CD14-positive monocyte (primary cell): ENCODE measurements around the gene XKR7. TPM values are rescaled to one million over a fixed set of nuclear protein-coding genes. Genes with fewer than 3 reads are reported as not detected.
A peak's percentile ranks its signal among the peaks of the same experiment; 100 is the strongest.

ENCODE experiments used
- DNase-seq, 3 donors: peaks; one replicate each; pipeline ENCODE4 v3.0.0-alpha.2; 2011 to 2022
- H2AFZ ChIP-seq: 2 replicates; pipeline ENCODE4 v1.6.0; 2012; ENCODE audit warnings: mild to moderate bottlenecking, low read depth, low read length, inconsistent platforms; ENCODE audit not compliant: insufficient read depth, poor library complexity, severe bottlenecking
- H3K27ac ChIP-seq, 2 donors: 1 replicate in 1 of 2; 2 replicates in 1 of 2; pipeline ENCODE4 v1.5.1; 2012 to 2013; ENCODE audit warnings: low read length in 2 of 2, control low read depth in 1 of 2, inconsistent platforms in 1 of 2, low read depth in 1 of 2, mild to moderate bottlenecking in 1 of 2
- H3K27me3 ChIP-seq, 2 donors: one replicate each; pipeline versions ENCODE4 v1.6.0 to v1.6.1; 2011 to 2013; ENCODE audit warnings: low read length in 2 of 2; ENCODE audit not compliant: control insufficient read depth in 2 of 2, insufficient read depth in 2 of 2
- H3K36me3 ChIP-seq, 2 donors: replicated peaks in 1 of 2; 1 replicate in 1 of 2; 2 replicates in 1 of 2; pipeline versions ENCODE4 v1.5.1 to v1.6.1; 2012 to 2013; ENCODE audit warnings: low read length in 2 of 2, control low read depth in 1 of 2, inconsistent platforms in 1 of 2, mild to moderate bottlenecking in 1 of 2; ENCODE audit not compliant: insufficient read depth in 2 of 2, control insufficient read depth in 1 of 2
- H3K4me1 ChIP-seq, 2 donors: 1 replicate in 1 of 2; 2 replicates in 1 of 2; pipeline versions ENCODE4 v1.5.1 to v1.6.1; 2012 to 2013; ENCODE audit warnings: low read length in 2 of 2, control low read depth in 1 of 2, inconsistent platforms in 1 of 2, mild to moderate bottlenecking in 1 of 2, moderate library complexity in 1 of 2; ENCODE audit not compliant: insufficient read depth in 2 of 2, control insufficient read depth in 1 of 2
- H3K4me2 ChIP-seq: replicated peaks from 2 replicates; pipeline ENCODE3; 2012; ENCODE audit warnings: low read length, moderate library complexity, mild to moderate bottlenecking; ENCODE audit not compliant: poor library complexity, severe bottlenecking; ENCODE audit errors: extremely low read depth
- H3K4me3 ChIP-seq, 3 experiments: fragments of 200-600 bp in 1 of 3; sonication (generic) in 1 of 3; replicated peaks in 1 of 3; 1 replicate in 2 of 3; 2 replicates in 1 of 3; pipeline ENCODE4 v1.5.1; 2011 to 2013; ENCODE audit warnings: low read length in 3 of 3, mild to moderate bottlenecking in 3 of 3, control low read depth in 2 of 3, low read depth in 2 of 3, inconsistent platforms in 1 of 3, moderate library complexity in 1 of 3
- H3K79me2 ChIP-seq: 2 replicates; pipeline ENCODE4 v1.6.0; 2012; ENCODE audit warnings: mild to moderate bottlenecking, control low read depth, inconsistent platforms, low read length, moderate library complexity; ENCODE audit not compliant: insufficient read depth
- H3K9ac ChIP-seq: 2 replicates; pipeline ENCODE4 v1.6.0; 2017; ENCODE audit warnings: low read length, mild to moderate bottlenecking; ENCODE audit not compliant: insufficient read depth, poor library complexity, severe bottlenecking
- H3K9me3 ChIP-seq, 2 donors: replicated peaks in 1 of 2; 1 replicate in 1 of 2; 2 replicates in 1 of 2; pipeline versions ENCODE4 v1.5.1 to v1.6.1; 2012 to 2013; ENCODE audit warnings: low read length in 2 of 2, control low read depth in 1 of 2; ENCODE audit not compliant: control insufficient read depth in 1 of 2, insufficient read depth in 1 of 2
- H4K20me1 ChIP-seq: 2 replicates; pipeline ENCODE4 v1.6.0; 2012; ENCODE audit warnings: mild to moderate bottlenecking, low read length, control low read depth, moderate library complexity; ENCODE audit not compliant: insufficient read depth
- H3K27ac Mint-ChIP-seq, 7 donors: one replicate each; pipeline ENCODE4 v1.8.0; 2020; ENCODE audit warnings: mild to moderate bottlenecking in 7 of 7, mixed read lengths in 7 of 7, moderate library complexity in 6 of 7, inconsistent platforms in 2 of 7
- H3K27me3 Mint-ChIP-seq, 3 donors: one replicate each; pipeline ENCODE4 v1.8.0; 2021 to 2022; ENCODE audit warnings: low read depth in 3 of 3, mild to moderate bottlenecking in 3 of 3, mixed read lengths in 3 of 3, moderate library complexity in 3 of 3, inconsistent platforms in 1 of 3
- H3K36me3 Mint-ChIP-seq, 2 donors: one replicate each; pipeline ENCODE4 v1.8.0; 2020; ENCODE audit warnings: mixed read lengths in 2 of 2, inconsistent platforms in 1 of 2, mild to moderate bottlenecking in 1 of 2
- H3K4me1 Mint-ChIP-seq: one replicate; pipeline ENCODE4 v1.8.0; 2020; ENCODE audit warnings: mild to moderate bottlenecking, mixed read lengths
- H3K4me3 Mint-ChIP-seq, 2 donors: one replicate each; pipeline ENCODE4 v1.8.0; 2020; ENCODE audit warnings: mild to moderate bottlenecking in 2 of 2, mixed read lengths in 2 of 2, moderate library complexity in 1 of 2
- H3K9me3 Mint-ChIP-seq, 7 donors: one replicate each; pipeline ENCODE4 v1.8.0; 2020 to 2022; ENCODE audit warnings: mixed read lengths in 7 of 7, mild to moderate bottlenecking in 6 of 7, moderate library complexity in 6 of 7, inconsistent platforms in 2 of 7
- WGBS: methylation state at CpG from one replicate; pipeline ENCODE4 v1.1.5; 2013; ENCODE audit warnings: missing lambda C conversion rate; ENCODE audit not compliant: insufficient coverage; 5-methylcytosine and 5-hydroxymethylcytosine counted together
- intact Hi-C, 2 donors: fragments of 100-400 bp; cut with micrococcal nuclease; formaldehyde crosslinking; loops; one replicate each; pipeline versions ENCODE4 v1.15.0 to v1.15.1; 2023
- polyA plus RNA-seq, 3 donors: library from polyadenylated mRNA; depleted of rRNA in 1 of 3; unstranded in 2 of 3; stranded (reverse) in 1 of 3; fragments of 300-500 nt in 2 of 3; fragments of >200 nt in 1 of 3; fragmentation: Illumina TruSeq in 2 of 3; gene quantifications; 1 replicate in 2 of 3; 2 replicates in 1 of 3; pipeline ENCODE4 v1.2.3, GENCODE V29; 2012 to 2021
- TF ChIP-seq, protein P1 (sequence below): fragments of 200-600 bp; IDR thresholded peaks from one replicate; pipeline ENCODE4 v1.8.0; 2022; ENCODE audit warnings: antibody characterized with exemption, mild to moderate bottlenecking

XKR7 gene
- polyA plus RNA-seq, 3 donors = 0.02 to 0.43 TPM; not detected in 1

DNA sequence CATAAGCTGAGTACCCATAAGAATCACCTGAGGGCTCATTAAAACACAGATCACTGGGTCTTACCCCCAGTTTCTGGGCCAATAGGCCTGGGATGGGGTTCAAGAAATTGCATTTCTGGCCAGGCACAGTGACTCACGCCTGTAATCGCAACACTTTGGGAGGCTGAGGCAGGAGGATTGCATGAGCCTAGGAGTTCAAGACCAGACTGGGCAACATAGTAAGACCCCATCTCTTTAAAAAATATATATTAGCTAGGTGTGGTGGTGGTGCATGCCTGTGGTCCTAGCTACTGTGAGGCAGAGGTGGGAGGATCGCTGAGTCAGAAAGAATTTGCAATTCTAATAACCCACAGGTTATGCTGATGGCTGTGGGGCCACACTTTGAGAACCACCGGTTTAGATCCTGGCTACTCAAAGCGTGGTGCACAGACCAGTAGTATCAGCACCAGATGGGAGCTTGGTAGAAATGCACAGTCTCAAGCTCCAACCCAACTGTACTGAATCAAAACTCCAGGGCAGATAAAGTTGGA, 44.3 kb downstream of the XKR7 start:
- no peak for DNase-seq
- peaks cover 9% of the 10 kb centered on the region for H3K4me1 Mint-ChIP-seq
- no peak overlapping the region for H3K4me3 Mint-ChIP-seq
- 100% methylated on average over 1 of the region's 5 CpGs for WGBS
- no peak overlapping the region for H3K4me3 ChIP-seq
- H3K27me3 ChIP-seq = peaks cover 7 to 25% of the 10 kb centered on the region in 2 donors
- TF ChIP-seq, protein P1, sequence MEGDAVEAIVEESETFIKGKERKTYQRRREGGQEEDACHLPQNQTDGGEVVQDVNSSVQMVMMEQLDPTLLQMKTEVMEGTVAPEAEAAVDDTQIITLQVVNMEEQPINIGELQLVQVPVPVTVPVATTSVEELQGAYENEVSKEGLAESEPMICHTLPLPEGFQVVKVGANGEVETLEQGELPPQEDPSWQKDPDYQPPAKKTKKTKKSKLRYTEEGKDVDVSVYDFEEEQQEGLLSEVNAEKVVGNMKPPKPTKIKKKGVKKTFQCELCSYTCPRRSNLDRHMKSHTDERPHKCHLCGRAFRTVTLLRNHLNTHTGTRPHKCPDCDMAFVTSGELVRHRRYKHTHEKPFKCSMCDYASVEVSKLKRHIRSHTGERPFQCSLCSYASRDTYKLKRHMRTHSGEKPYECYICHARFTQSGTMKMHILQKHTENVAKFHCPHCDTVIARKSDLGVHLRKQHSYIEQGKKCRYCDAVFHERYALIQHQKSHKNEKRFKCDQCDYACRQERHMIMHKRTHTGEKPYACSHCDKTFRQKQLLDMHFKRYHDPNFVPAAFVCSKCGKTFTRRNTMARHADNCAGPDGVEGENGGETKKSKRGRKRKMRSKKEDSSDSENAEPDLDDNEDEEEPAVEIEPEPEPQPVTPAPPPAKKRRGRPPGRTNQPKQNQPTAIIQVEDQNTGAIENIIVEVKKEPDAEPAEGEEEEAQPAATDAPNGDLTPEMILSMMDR = no peak
- peak overlapping the region in 2 of 7 donors; percentile 10 to 57 for H3K27ac Mint-ChIP-seq
- no peak overlapping the region for H3K27ac ChIP-seq
- no peaks in the 10 kb centered on the region for H3K9me3 ChIP-seq
- no peaks in the 10 kb centered on the region for H3K79me2 ChIP-seq
- H3K9me3 Mint-ChIP-seq = no peaks in the 10 kb centered on the region
- no peak overlapping the region for H3K4me2 ChIP-seq
- no peaks in the 10 kb centered on the region for H3K36me3 Mint-ChIP-seq
- H4K20me1 ChIP-seq = no peaks in the 10 kb centered on the region
- H3K9ac ChIP-seq = no peak overlapping the region
- H3K27me3 Mint-ChIP-seq = peaks cover 21 to 50% (median 30%) of the 10 kb centered on the region in 3 donors
- peaks cover 6 to 8% of the 10 kb centered on the region in 2 donors for H3K4me1 ChIP-seq
- intact Hi-C loops = no loop called here
- H3K36me3 ChIP-seq = no peaks in the 10 kb centered on the region
- no peak overlapping the region for H2AFZ ChIP-seq

DNA sequence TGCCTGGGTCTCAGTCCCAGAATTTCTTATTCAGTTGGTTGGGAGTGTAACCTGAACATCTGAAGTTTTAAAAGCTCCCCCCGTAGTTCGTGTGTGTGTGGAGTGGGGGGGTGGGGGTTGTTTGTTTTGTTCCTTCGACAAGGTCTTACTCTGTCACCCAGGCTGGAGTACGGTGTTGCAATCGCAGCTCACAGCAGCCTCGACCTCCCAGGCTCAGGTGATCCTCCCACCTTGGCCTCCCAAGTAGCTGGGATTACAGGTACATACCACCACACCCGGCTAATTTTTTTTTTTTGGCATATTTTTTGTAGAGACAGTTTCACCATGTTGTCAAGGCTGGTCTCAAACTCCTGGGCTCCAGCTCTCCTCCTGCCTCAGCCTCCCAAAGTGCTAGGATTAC, 45.4 kb downstream of the XKR7 start:
- no peak for DNase-seq
- peaks cover 5% of the 10 kb centered on the region for H3K4me1 Mint-ChIP-seq
- intact Hi-C loops = no loop called here
- H3K27ac Mint-ChIP-seq = no peak overlapping the region
- H3K27me3 Mint-ChIP-seq = peaks cover 31 to 57% (median 38%) of the 10 kb centered on the region in 3 donors
- H3K9me3 Mint-ChIP-seq = peaks cover 0 to 7% (median 2%) of the 10 kb centered on the region in 7 donors
- H3K27ac ChIP-seq = no peak overlapping the region
- WGBS = 82% methylated on average over 4 of the region's 7 CpGs
- H3K4me2 ChIP-seq = no peak overlapping the region
- H3K9ac ChIP-seq = no peak overlapping the region
- no peaks in the 10 kb centered on the region for H3K79me2 ChIP-seq
- H3K36me3 ChIP-seq = no peaks in the 10 kb centered on the region
- H3K9me3 ChIP-seq = no peaks in the 10 kb centered on the region
- H3K4me3 Mint-ChIP-seq = no peak overlapping the region
- H3K27me3 ChIP-seq = peaks cover 15 to 35% of the 10 kb centered on the region in 2 donors
- TF ChIP-seq, protein P1 = no peak
- no peaks in the 10 kb centered on the region for H3K36me3 Mint-ChIP-seq
- no peak overlapping the region for H2AFZ ChIP-seq
- no peaks in the 10 kb centered on the region for H4K20me1 ChIP-seq
- H3K4me3 ChIP-seq = no peak overlapping the region
- peaks cover 2 to 3% of the 10 kb centered on the region in 2 donors for H3K4me1 ChIP-seq
